Left lung (tissue), 10 donors: ENCODE measurements around the gene ZNF319. TPM values are rescaled to one million over a fixed set of nuclear protein-coding genes. Genes with fewer than 3 reads are reported as not detected.
A peak's percentile ranks its signal among the peaks of the same experiment; 100 is the strongest.

Experiments
- ATAC-seq: fragments of 200-7000 bp; cut with Tn5 transposase; one replicate; pipeline ENCODE4 v1.9.1; 2020; ENCODE audit warnings: moderate library complexity
- DNase-seq, 4 donors: peaks; one replicate each; pipeline ENCODE4 v3.0.0-alpha.2; 2013 to 2020
- H3K27ac ChIP-seq, 2 donors: fragments of 200-600 bp; sonication (generic) in 1 of 2; one replicate each; pipeline versions ENCODE4 v1.5.0 to v1.8.0; 2020 to 2021
- H3K27me3 ChIP-seq, 2 donors: fragments of 200-600 bp; sonication (generic) in 1 of 2; one replicate each; pipeline versions ENCODE4 v1.5.0 to v1.8.0; 2020 to 2021
- H3K36me3 ChIP-seq, 2 donors: fragments of 200-600 bp; sonication (generic) in 1 of 2; one replicate each; pipeline versions ENCODE4 v1.5.0 to v1.8.0; 2020 to 2021
- H3K4me1 ChIP-seq, 2 donors: fragments of 200-600 bp; one replicate each; pipeline ENCODE4 v1.8.0; 2021
- H3K4me3 ChIP-seq, 2 donors: fragments of 200-600 bp; sonication (generic) in 1 of 2; one replicate each; pipeline versions ENCODE4 v1.5.0 to v1.8.0; 2020 to 2021; ENCODE audit warnings: mild to moderate bottlenecking in 1 of 2
- H3K9me3 ChIP-seq, 2 donors: fragments of 200-600 bp; sonication (generic) in 1 of 2; one replicate each; pipeline versions ENCODE4 v1.5.0 to v1.8.0; 2020 to 2021
- intact Hi-C, 2 donors: fragments of 100-400 bp; cut with DNase I; formaldehyde crosslinking; loops; one replicate each; pipeline versions ENCODE4 v1.11.2 to v1.14.2; 2022
- polyA plus RNA-seq, 6 donors: library from polyadenylated mRNA; unstranded; fragments of 120-200 nt; gene quantifications; one replicate each; pipeline ENCODE4 v1.2.1, GENCODE V29; 2013; ENCODE audit not compliant: insufficient read length in 6 of 6
- total RNA-seq, 2 donors: library from RNA; stranded (reverse); fragmentation: NEBNext Ultra II Directional; extraction: Animal tissue kit (Norgen Biotek cat#: 25700); gene quantifications; one replicate each; pipeline ENCODE4 v1.2.1, GENCODE V29; 2021
- TF ChIP-seq, protein P1 (sequence below), 2 donors: fragments of 200-600 bp; sonication (generic) in 1 of 2; IDR thresholded peaks; one replicate each; pipeline versions ENCODE4 v1.5.0 to v1.8.0; 2021; ENCODE audit warnings: antibody characterized with exemption in 2 of 2
- donor health status: DM: no; HTN: yes; CAD: no.
- donor health status: DM: no; HTN: no; CAD: no.

Gene ZNF319
- total and polyA plus RNA-seq, 8 donors, result 7.8 to 12.0 (median 10.7) TPM

DNA sequence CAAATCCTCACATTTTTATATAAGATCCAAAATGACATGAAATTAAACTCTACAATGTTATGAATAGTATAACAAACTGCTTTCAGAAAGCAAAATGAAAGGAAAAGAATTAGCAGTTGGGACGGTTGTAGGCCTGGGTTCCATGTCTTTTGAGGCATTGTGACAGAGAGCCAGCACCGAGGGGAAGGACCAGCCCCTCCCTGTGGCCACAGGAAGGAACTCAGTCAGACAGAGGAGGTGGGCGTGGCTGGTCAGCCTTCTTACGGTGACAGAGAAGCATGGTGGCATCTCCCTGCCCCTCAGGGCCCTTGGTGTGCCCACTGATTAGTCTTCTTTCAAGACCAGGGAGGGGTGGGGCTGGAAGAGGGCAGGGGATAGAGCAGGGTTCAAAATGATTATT lies 5.7 kb downstream of the ZNF319 start:
- peak overlapping the region in 1 of 2 donors; percentile 55 for H3K27ac ChIP-seq
- peak; percentile 38 for ATAC-seq

DNA sequence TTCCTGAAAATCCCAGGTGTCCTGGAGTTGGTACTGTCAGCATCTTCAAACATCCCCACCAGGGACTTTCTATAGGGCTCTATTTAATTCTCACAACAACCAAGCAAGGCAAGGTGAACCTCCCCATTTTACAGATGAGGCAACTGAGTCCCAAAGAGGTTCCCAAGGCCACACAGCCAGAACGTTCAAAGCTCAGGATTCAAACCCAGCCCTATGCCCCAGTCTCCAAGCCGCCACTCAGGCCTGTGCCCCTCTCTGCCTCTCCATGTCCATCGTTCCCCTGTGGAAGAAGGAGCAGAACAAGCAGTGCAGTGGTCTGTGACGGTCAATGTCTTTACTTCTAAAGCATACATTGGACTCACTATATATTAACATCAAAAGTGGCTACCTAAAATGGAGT lies 6.1 kb downstream of the ZNF319 start:
- H3K36me3 ChIP-seq, result peaks cover 0 to 36% of the 10 kb centered on the region in 2 donors
- no peak overlapping the region for H3K4me3 ChIP-seq
- TF ChIP-seq, protein P1, sequence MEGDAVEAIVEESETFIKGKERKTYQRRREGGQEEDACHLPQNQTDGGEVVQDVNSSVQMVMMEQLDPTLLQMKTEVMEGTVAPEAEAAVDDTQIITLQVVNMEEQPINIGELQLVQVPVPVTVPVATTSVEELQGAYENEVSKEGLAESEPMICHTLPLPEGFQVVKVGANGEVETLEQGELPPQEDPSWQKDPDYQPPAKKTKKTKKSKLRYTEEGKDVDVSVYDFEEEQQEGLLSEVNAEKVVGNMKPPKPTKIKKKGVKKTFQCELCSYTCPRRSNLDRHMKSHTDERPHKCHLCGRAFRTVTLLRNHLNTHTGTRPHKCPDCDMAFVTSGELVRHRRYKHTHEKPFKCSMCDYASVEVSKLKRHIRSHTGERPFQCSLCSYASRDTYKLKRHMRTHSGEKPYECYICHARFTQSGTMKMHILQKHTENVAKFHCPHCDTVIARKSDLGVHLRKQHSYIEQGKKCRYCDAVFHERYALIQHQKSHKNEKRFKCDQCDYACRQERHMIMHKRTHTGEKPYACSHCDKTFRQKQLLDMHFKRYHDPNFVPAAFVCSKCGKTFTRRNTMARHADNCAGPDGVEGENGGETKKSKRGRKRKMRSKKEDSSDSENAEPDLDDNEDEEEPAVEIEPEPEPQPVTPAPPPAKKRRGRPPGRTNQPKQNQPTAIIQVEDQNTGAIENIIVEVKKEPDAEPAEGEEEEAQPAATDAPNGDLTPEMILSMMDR (IDR thresholded peaks at IDR 0.05), result no peak
- ATAC-seq (no peak), DNase-seq (peak in 1 of 4 donors; percentile 31)
- H3K4me1 ChIP-seq, result peaks cover 30 to 59% of the 10 kb centered on the region in 2 donors
- no peaks in the 10 kb centered on the region for H3K9me3 ChIP-seq
- H3K27ac ChIP-seq, result peak overlapping the region in 1 of 2 donors; percentile 55
- intact Hi-C loops, result no loop called here
- no peaks in the 10 kb centered on the region for H3K27me3 ChIP-seq

More for the DNA sequence above, 5.7 kb downstream of the ZNF319 start:
- peaks cover 0 to 36% of the 10 kb centered on the region in 2 donors for H3K36me3 ChIP-seq
- no peaks in the 10 kb centered on the region for H3K9me3 ChIP-seq
- intact Hi-C loops, result no loop called here
- peaks cover 34 to 63% of the 10 kb centered on the region in 2 donors for H3K4me1 ChIP-seq
- DNase-seq, result peak in 2 of 4 donors; percentile 80 to 90
- no peak overlapping the region for H3K4me3 ChIP-seq
- TF ChIP-seq, protein P1 (IDR thresholded peaks at IDR 0.05), result peak in 1 of 2 donors; percentile 59
- H3K27me3 ChIP-seq, result no peaks in the 10 kb centered on the region

DNA sequence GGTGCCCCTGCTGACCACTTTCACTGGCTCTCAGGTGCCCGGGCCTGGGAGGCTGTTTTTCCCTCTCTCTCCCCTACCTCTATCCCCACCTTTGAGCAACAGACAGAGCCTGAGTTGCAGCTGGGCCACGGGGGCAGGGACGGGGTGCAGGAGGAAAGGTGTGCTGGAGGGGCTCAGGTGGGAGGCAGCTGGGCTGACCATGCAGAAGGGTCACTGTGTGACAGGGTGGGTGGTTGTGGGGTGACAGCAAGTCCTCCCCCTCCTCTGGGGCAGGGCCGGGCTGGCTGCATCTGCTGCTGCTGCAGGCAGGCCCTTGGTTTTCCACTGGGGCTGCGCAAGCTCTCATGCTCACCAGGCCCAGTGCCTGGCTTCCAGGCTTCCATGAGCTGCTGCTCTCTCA lies 6.6 kb downstream of the ZNF319 start:
- TF ChIP-seq, protein P1 (IDR thresholded peaks at IDR 0.05), result no peak
- Histone ChIP-seq H3K4me1 (peaks cover 28 to 54% of the 10 kb centered on the region in 2 donors), H3K27me3 (no peaks in the 10 kb centered on the region), H3K9me3 (no peaks in the 10 kb centered on the region), H3K36me3 (peaks cover 0 to 36% of the 10 kb centered on the region in 2 donors), H3K27ac (peak overlapping the region in 1 of 2 donors; percentile 55), H3K4me3 (no peak overlapping the region)
- DNase-seq (peak in 1 of 4 donors; percentile 67), ATAC-seq (no peak)
- intact Hi-C loops, result no loop called here

DNA sequence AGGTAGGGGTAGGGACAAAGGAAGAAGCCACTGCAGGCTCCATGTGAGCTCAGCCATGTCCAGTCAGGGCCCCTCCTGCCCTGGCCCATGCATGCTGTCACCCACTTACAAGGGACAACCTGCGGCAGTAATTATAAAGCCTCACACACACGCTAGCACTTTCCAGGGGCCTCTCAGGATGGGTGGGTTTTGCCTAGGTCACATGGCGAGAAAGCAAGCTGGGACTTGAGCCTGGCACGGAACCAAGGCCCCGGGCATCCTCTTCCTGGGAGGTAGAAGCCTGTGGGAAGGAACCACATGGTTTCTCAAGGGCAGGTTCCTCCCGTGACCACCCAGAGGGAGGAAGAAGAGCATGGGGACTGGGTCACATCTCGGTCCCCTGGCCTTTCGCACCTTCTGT lies 7.0 kb downstream of the ZNF319 start:
- Histone ChIP-seq H3K9me3 (no peaks in the 10 kb centered on the region), H3K27ac (peak overlapping the region; percentile 55 to 71), H3K4me3 (no peak overlapping the region), H3K4me1 (peaks cover 27 to 50% of the 10 kb centered on the region in 2 donors), H3K36me3 (peaks cover 0 to 36% of the 10 kb centered on the region in 2 donors), H3K27me3 (no peaks in the 10 kb centered on the region)
- intact Hi-C loops, result no loop called here
- ATAC-seq (peak; percentile 15), DNase-seq (peak in 2 of 4 donors; percentile 36 to 41)
- TF ChIP-seq, protein P1 (IDR thresholded peaks at IDR 0.05), result no peak

DNA sequence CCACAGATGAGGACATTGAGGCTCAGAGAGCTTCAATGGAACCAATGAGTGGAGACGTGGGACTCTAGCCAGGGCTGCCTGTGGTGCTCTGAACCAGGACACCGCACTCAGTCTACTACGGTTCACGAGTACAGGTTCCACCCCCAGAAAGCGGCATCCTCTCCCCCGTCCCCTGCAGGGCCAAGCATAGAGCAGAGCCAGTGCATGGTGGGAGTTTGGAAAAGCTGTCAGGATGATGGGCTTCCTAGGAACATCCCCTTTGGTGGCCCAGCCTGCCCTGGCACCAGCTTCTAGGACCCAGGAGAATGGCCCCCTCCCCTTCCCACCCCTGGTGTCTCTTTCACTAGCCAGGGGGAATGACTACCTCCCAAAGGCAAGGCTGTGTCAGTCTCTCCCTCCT lies 8.4 kb downstream of the ZNF319 start:
- H3K27ac ChIP-seq, result peak overlapping the region; percentile 28 to 71
- no peaks in the 10 kb centered on the region for H3K27me3 ChIP-seq
- TF ChIP-seq, protein P1 (IDR thresholded peaks at IDR 0.05), result no peak
- no peak overlapping the region for H3K4me3 ChIP-seq
- H3K9me3 ChIP-seq, result no peaks in the 10 kb centered on the region
- peaks cover 0 to 26% of the 10 kb centered on the region in 2 donors for H3K36me3 ChIP-seq
- DNase-seq (peak in 1 of 4 donors; percentile 37), ATAC-seq (no peak)
- intact Hi-C loops, result no loop called here
- H3K4me1 ChIP-seq, result peaks cover 20 to 36% of the 10 kb centered on the region in 2 donors
